Measurements from ENCODE around the gene LMNA. TPM values are rescaled to one million over a fixed set of nuclear protein-coding genes. Genes with fewer than 3 reads are reported as not detected.

The LMNA gene
- total and polyA plus RNA-seq, 2 of the 4 experiments (the other 2 are of a cell fraction): 563 to 755 TPM

DNA sequence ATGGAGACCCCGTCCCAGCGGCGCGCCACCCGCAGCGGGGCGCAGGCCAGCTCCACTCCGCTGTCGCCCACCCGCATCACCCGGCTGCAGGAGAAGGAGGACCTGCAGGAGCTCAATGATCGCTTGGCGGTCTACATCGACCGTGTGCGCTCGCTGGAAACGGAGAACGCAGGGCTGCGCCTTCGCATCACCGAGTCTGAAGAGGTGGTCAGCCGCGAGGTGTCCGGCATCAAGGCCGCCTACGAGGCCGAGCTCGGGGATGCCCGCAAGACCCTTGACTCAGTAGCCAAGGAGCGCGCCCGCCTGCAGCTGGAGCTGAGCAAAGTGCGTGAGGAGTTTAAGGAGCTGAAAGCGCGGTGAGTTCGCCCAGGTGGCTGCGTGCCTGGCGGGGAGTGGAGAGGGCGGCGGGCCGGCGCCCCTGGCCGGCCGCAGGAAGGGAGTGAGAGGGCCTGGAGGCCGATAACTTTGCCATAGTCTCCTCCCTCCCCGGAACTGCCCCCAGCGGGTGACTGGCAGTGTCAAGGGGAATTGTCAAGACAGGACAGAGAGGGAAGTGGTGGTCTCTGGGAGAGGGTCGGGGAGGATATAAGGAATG, 505 bp downstream of the LMNA start:
- Histone ChIP-seq H4K20me1 (ENCODE audit: insufficient read depth, low read length) (peaks cover 52% of the 10 kb centered on the region), H4K91ac (ENCODE audit: insufficient read depth, low read depth, low read length) (peak overlapping the region; percentile 76)

More for the DNA sequence above, 505 bp downstream of the LMNA start:
- dilution Hi-C loops (cut with HindIII; ENCODE audit: low sequenced_read_pairs, unreplicated experiment) (no loop called here), intact Hi-C loops (cut with micrococcal nuclease) (loop anchor here (1.0 to 2.0 kb wide), 3 partner anchors 8 to 16 kb away; no protein-coding TSS in a partner anchor), in situ Hi-C loops (cut with MboI; ENCODE audit: low sequenced_read_pairs) (no loop called here)
- peaks cover 19% of the 10 kb centered on the region for H3K4me1 ChIP-seq (ENCODE audit: control insufficient read depth, insufficient read depth, low read length)
- peak overlapping the region; percentile 93 for H3K14ac ChIP-seq (replicated peaks; ENCODE audit: low read depth, low read length)
- no peaks in the 10 kb centered on the region for H3K9me3 ChIP-seq (ENCODE audit: control insufficient read depth, insufficient read depth, low read length)
- no peaks in the 10 kb centered on the region for H3K27me3 ChIP-seq (ENCODE audit: control insufficient read depth, insufficient read depth, low read length)
- peak overlapping the region; percentile 91 for H3K4me2 ChIP-seq (ENCODE audit: low read depth, low read length)
- H3K23ac ChIP-seq (ENCODE audit: low read depth, low read length): peak overlapping the region; percentile 96
- peak overlapping the region; percentile 97 for H3K4ac ChIP-seq (ENCODE audit: low read depth, low read length)
- H3K18ac ChIP-seq (ENCODE audit: low read depth, low read length): peak overlapping the region; percentile 94
- H3K9ac ChIP-seq (ENCODE audit: low read depth, low read length): peak overlapping the region; percentile 99
- POLR2A ChIA-PET (ENCODE audit: unreplicated experiment): interaction anchor here (0.6 to 1.3 kb wide), 2 partner anchors 14 to 27 kb away, joined by 8 to 9 read pairs; no protein-coding TSS in a partner anchor
- H3K27ac ChIP-seq (ENCODE audit: insufficient read depth, low read length): peak overlapping the region; percentile 96
- H3K36me3 ChIP-seq (ENCODE audit: control insufficient read depth, insufficient read depth, low read length): peaks cover 7% of the 10 kb centered on the region
- no peak; the same call in 1 of the 2 replicates for ATAC-seq (ENCODE audit: low read depth)
- CTCF ChIA-PET: interaction anchor here (1.0 kb wide), 2 partner anchors 12 to 18 kb away, joined by 3 read pairs; no protein-coding TSS in a partner anchor
- peak overlapping the region; percentile 97 for H2AK9ac ChIP-seq (replicated peaks; ENCODE audit: low read depth, low read length, poor library complexity)
- WGBS, 2 experiments (ENCODE audit: extremely low coverage in 2 of 2, insufficient read length in 1 of 2): 0% methylated on average over 16 of the region's 49 CpGs; no CpG with 5 or more reads in 1 of the 2 experiments
- peak overlapping the region; percentile 95 for H2AFZ ChIP-seq (replicated peaks; ENCODE audit: low read length, poor library complexity)
- H4K5ac ChIP-seq (ENCODE audit: low read depth, low read length): peak overlapping the region; percentile 89
- peaks cover 17% of the 10 kb centered on the region for H3K9me1 ChIP-seq (ENCODE audit: insufficient read depth, low read length)
- peaks cover 4 to 41% of the 10 kb centered on the region in 2 experiments; a peak in 3 of 4 replicates for H3K79me1 ChIP-seq (ENCODE audit: low read depth in 1 of 2, low read length in 2 of 2)
- peak overlapping the region; percentile 22; the same call in 1 of the 2 replicates for H2BK120ac ChIP-seq (ENCODE audit: low read depth, low read length)
- peak overlapping the region; percentile 98 for H2AK5ac ChIP-seq (ENCODE audit: low read depth, low read length)
- TF ChIP-seq MAZ (IDR thresholded peaks at IDR 0.05; ENCODE audit: borderline replicate concordance, low read depth, low read length) (0 out of 2 replicates have a peak, but pooled peaks have one; percentile 24), POLR2A (IDR thresholded peaks at IDR 0.05; ENCODE audit: low read depth, low read length) (peak; percentile 73), RFX5 (IDR thresholded peaks at IDR 0.05; ENCODE audit: low read depth, low read length) (no peak), CHD1 (IDR thresholded peaks at IDR 0.05; ENCODE audit: low read depth, low read length) (peak; percentile 97), FOS (IDR thresholded peaks at IDR 0.05; ENCODE audit: low read depth, low read length) (no peak), RCOR1 (IDR thresholded peaks at IDR 0.05; ENCODE audit: insufficient replicate concordance, low read length) (no peak), SMC3 (IDR thresholded peaks at IDR 0.05; ENCODE audit: low read depth, low read length) (no peak), MXI1 (IDR thresholded peaks at IDR 0.05; ENCODE audit: borderline replicate concordance, low read depth, low read length) (no peak), CEBPB (IDR thresholded peaks at IDR 0.05; ENCODE audit: low read depth, low read length) (no peak), ELK1 (IDR thresholded peaks at IDR 0.05; ENCODE audit: borderline replicate concordance, low read depth, low read length) (no peak)
- TF ChIP-seq, protein P1, sequence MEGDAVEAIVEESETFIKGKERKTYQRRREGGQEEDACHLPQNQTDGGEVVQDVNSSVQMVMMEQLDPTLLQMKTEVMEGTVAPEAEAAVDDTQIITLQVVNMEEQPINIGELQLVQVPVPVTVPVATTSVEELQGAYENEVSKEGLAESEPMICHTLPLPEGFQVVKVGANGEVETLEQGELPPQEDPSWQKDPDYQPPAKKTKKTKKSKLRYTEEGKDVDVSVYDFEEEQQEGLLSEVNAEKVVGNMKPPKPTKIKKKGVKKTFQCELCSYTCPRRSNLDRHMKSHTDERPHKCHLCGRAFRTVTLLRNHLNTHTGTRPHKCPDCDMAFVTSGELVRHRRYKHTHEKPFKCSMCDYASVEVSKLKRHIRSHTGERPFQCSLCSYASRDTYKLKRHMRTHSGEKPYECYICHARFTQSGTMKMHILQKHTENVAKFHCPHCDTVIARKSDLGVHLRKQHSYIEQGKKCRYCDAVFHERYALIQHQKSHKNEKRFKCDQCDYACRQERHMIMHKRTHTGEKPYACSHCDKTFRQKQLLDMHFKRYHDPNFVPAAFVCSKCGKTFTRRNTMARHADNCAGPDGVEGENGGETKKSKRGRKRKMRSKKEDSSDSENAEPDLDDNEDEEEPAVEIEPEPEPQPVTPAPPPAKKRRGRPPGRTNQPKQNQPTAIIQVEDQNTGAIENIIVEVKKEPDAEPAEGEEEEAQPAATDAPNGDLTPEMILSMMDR (conservative IDR thresholded peaks at IDR 0.05; ENCODE audit: low read depth, low read length): no peak
- TF ChIP-seq, protein P2, sequence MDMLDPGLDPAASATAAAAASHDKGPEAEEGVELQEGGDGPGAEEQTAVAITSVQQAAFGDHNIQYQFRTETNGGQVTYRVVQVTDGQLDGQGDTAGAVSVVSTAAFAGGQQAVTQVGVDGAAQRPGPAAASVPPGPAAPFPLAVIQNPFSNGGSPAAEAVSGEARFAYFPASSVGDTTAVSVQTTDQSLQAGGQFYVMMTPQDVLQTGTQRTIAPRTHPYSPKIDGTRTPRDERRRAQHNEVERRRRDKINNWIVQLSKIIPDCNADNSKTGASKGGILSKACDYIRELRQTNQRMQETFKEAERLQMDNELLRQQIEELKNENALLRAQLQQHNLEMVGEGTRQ (IDR thresholded peaks at IDR 0.05; ENCODE audit: low read depth, low read length): no peak
- peak overlapping the region; percentile 11 to 30; a peak in 3 of 4 replicates for H4K8ac ChIP-seq (ENCODE audit: low read depth in 2 of 2, low read length in 2 of 2)
- H2BK5ac ChIP-seq (ENCODE audit: low read depth, low read length, poor library complexity, severe bottlenecking): peak overlapping the region; percentile 97
- no peak overlapping the region for H2BK20ac ChIP-seq (ENCODE audit: low read depth, low read length)
- H3K4me3 ChIP-seq (ENCODE audit: insufficient read depth, low read depth, low read length): peak overlapping the region; percentile 98
- peak overlapping the region; percentile 92 for H3K56ac ChIP-seq (ENCODE audit: extremely low read depth, insufficient read depth, low read length)
- no peak overlapping the region for H2BK15ac ChIP-seq (ENCODE audit: low read depth, low read length)
- DNase-seq: no peak
- no TSS peak for BruUV-seq (replicated peaks)
